DND-41 (cell line): ENCODE results near the gene PTPN4.

Experiments used
- ATAC-seq: fragments of 200-7000 bp; cut with Tn5 transposase; 3 replicates; pipeline ENCODE4 v1.9.1; 2021; ENCODE audit warnings: low read depth; ENCODE audit not compliant: insufficient read depth
- DNase-seq: peaks from one replicate; pipeline ENCODE4 v3.0.0-alpha.2; 2020
- H2AFZ ChIP-seq: 2 replicates; pipeline ENCODE4 v1.6.0; 2012; ENCODE audit warnings: low read depth, low read length
- H3K27ac ChIP-seq: 2 replicates; pipeline ENCODE4 v1.5.1; 2012; ENCODE audit warnings: low read length, inconsistent platforms
- H3K27me3 ChIP-seq: fragments of 200-600 bp; sonication (generic); 2 replicates; pipeline ENCODE4 v1.6.0; 2012; ENCODE audit warnings: low read length, mild to moderate bottlenecking, inconsistent platforms; ENCODE audit not compliant: insufficient read depth, poor library complexity
- H3K36me3 ChIP-seq: 2 replicates; pipeline ENCODE4 v1.5.1; 2012; ENCODE audit warnings: low read length, inconsistent platforms; ENCODE audit not compliant: insufficient read depth
- H3K4me1 ChIP-seq: 2 replicates; pipeline ENCODE4 v1.5.1; 2012; ENCODE audit warnings: mild to moderate bottlenecking, low read length; ENCODE audit not compliant: insufficient read depth
- H3K4me2 ChIP-seq: 2 replicates; pipeline ENCODE4 v1.6.0; 2012; ENCODE audit warnings: mild to moderate bottlenecking, moderate library complexity, low read length, inconsistent platforms; ENCODE audit not compliant: insufficient read depth
- H3K4me3 ChIP-seq, 2 experiments: fragments of 200-600 bp in 1 of 2; shearing (Covaris generic) in 1 of 2; 2 replicates each; pipeline ENCODE4 v1.5.1; 2012 to 2016; ENCODE audit warnings: inconsistent platforms in 2 of 2, low read length in 2 of 2, mild to moderate bottlenecking in 2 of 2, low read depth in 1 of 2, moderate library complexity in 1 of 2
- H3K79me2 ChIP-seq: 2 replicates; pipeline ENCODE4 v1.6.0; 2012; ENCODE audit warnings: low read length, inconsistent platforms; ENCODE audit not compliant: insufficient read depth
- H3K9ac ChIP-seq: 2 replicates; pipeline ENCODE4 v1.6.0; 2012; ENCODE audit warnings: low read depth, mild to moderate bottlenecking, inconsistent platforms, low read length, moderate library complexity
- H3K9me3 ChIP-seq: 2 replicates; pipeline ENCODE4 v1.5.1; 2012; ENCODE audit warnings: low read length, moderate library complexity, mild to moderate bottlenecking, inconsistent platforms; ENCODE audit not compliant: insufficient read depth, severe bottlenecking
- H4K20me1 ChIP-seq: 2 replicates; pipeline ENCODE4 v1.6.0; 2012; ENCODE audit warnings: low read length; ENCODE audit not compliant: insufficient read depth
- CTCF ChIP-seq: IDR thresholded peaks from 2 replicates; pipeline ENCODE4 v1.5.1; 2012; ENCODE audit warnings: borderline replicate concordance, low read length, moderate library complexity, mild to moderate bottlenecking; ENCODE audit not compliant: poor library complexity, severe bottlenecking; ENCODE audit errors: extremely low read depth
- EZH2 ChIP-seq: IDR thresholded peaks from 3 replicates; pipeline ENCODE4 v1.6.1; 2012; ENCODE audit warnings: borderline replicate concordance, low read depth, mild to moderate bottlenecking, moderate library complexity, low read length, inconsistent platforms; ENCODE audit not compliant: severe bottlenecking

PTPN4 gene

GRCh38 chr2:119879502-119879901 lies 119.8 kb downstream of the PTPN4 start:
- TF ChIP-seq EZH2: no peak
- no peak for TF ChIP-seq CTCF
- Histone ChIP-seq H3K9ac (no peak overlapping the region), H3K27ac (no peak overlapping the region), H3K4me1 (no peaks in the 10 kb centered on the region), H3K4me2 (no peak overlapping the region), H3K4me3 (no peak overlapping the region), H4K20me1 (no peaks in the 10 kb centered on the region), H3K27me3 (no peaks in the 10 kb centered on the region), H3K9me3 (no peaks in the 10 kb centered on the region), H2AFZ (no peak overlapping the region), H3K79me2 (no peaks in the 10 kb centered on the region), H3K36me3 (peaks cover 2% of the 10 kb centered on the region; the same call in 1 of the 2 replicates)
- no peak for DNase-seq
- no peak for ATAC-seq

GRCh38 chr2:119888680-119889079 lies 129.0 kb downstream of the PTPN4 start:
- Histone ChIP-seq H3K27me3 (no peaks in the 10 kb centered on the region), H4K20me1 (no peaks in the 10 kb centered on the region), H2AFZ (no peak overlapping the region), H3K79me2 (no peaks in the 10 kb centered on the region), H3K4me2 (no peak overlapping the region), H3K4me1 (no peaks in the 10 kb centered on the region), H3K4me3 (no peak overlapping the region), H3K9me3 (no peaks in the 10 kb centered on the region), H3K9ac (no peak overlapping the region), H3K36me3 (peaks cover 30% of the 10 kb centered on the region), H3K27ac (no peak overlapping the region)
- ATAC-seq (no peak), DNase-seq (no peak)
- TF ChIP-seq EZH2: no peak
- TF ChIP-seq CTCF: no peak

GRCh38 chr2:119897736-119898395 lies 138.1 kb downstream of the PTPN4 start:
- TF ChIP-seq CTCF (no peak), EZH2 (no peak)

More at GRCh38 chr2:119897736-119898395, 138.1 kb downstream of the PTPN4 start:
- Histone ChIP-seq H3K79me2 (no peaks in the 10 kb centered on the region), H3K27me3 (no peaks in the 10 kb centered on the region), H3K36me3 (peaks cover 29% of the 10 kb centered on the region), H3K9ac (no peak overlapping the region), H3K9me3 (peaks cover 3% of the 10 kb centered on the region), H3K27ac (no peak overlapping the region), H3K4me2 (no peak overlapping the region), H2AFZ (no peak overlapping the region), H4K20me1 (no peaks in the 10 kb centered on the region), H3K4me3 (no peak overlapping the region), H3K4me1 (no peaks in the 10 kb centered on the region)
- no peak for DNase-seq
- ATAC-seq: no peak
